ENCODE measurements around the gene STMN1.

The STMN1 gene

GRCh38 chr1:25871086-25871703 lies 35.0 kb downstream of the STMN1 start:
- DNase-seq (ENCODE audit: low read depth in 2 of 2): no peak

- DNase-seq (ENCODE audit: low read depth in 2 of 2): no peak
These were observed 35.6 kb downstream of the STMN1 start for GRCh38 chr1:25870614-25871013.

- DNase-seq (ENCODE audit: low read depth in 2 of 2): no peak
These were observed 36.2 kb downstream of the STMN1 start for GRCh38 chr1:25869909-25870606.

- no peak for DNase-seq (ENCODE audit: low read depth in 2 of 2)
These were observed 38.8 kb downstream of the STMN1 start for GRCh38 chr1:25867210-25867991.

- no peak for DNase-seq (ENCODE audit: low read depth in 2 of 2)
These were observed 39.9 kb downstream of the STMN1 start for GRCh38 chr1:25866288-25866687.

- no peak for DNase-seq (ENCODE audit: low read depth in 2 of 2)
These were observed 41.8 kb downstream of the STMN1 start for GRCh38 chr1:25864434-25864833.

- DNase-seq (ENCODE audit: low read depth in 2 of 2): no peak
These were observed 42.5 kb downstream of the STMN1 start for GRCh38 chr1:25863486-25864262.

- no peak for DNase-seq (ENCODE audit: low read depth in 2 of 2)
These were observed 43.3 kb downstream of the STMN1 start for GRCh38 chr1:25862785-25863485.

- DNase-seq (ENCODE audit: low read depth in 2 of 2): no peak
These were observed 44.6 kb downstream of the STMN1 start for GRCh38 chr1:25861316-25862286.

GRCh38 chr1:25858906-25859789 lies 47.1 kb downstream of the STMN1 start, which contains the start of gene AUNIP:
AUNIP (minus strand) TSS chr1:25859457; CDS start chr1:25859357, 100 bp downstream.
- peak; percentile 84 to 89 for DNase-seq (ENCODE audit: low read depth in 2 of 2)

- no peak for DNase-seq (ENCODE audit: low read depth in 2 of 2)
These were observed 47.7 kb downstream of the STMN1 start for GRCh38 chr1:25858494-25858893.

- DNase-seq (ENCODE audit: low read depth in 2 of 2): no peak
These were observed 49.4 kb downstream of the STMN1 start for GRCh38 chr1:25856856-25857255.

- no peak for DNase-seq (ENCODE audit: low read depth in 2 of 2)
These were observed 51.7 kb downstream of the STMN1 start for GRCh38 chr1:25854554-25854953.

All from stimulated activated CD8-positive, alpha-beta memory T cell treated with anti-CD3 and anti-CD28 coated beads, Interleukin-15, amount 100 ng/mL, for 48 hours (primary cell).